Parathyroid adenoma (tissue), 2 donors: ENCODE data around the gene PCED1B.

Source experiments
- H2AFZ ChIP-seq: fragments of 300-600 bp; sonication (generic); one replicate; pipeline ENCODE4 v1.7.0; 2017; ENCODE audit warnings: antibody characterized with exemption, mild to moderate bottlenecking
- H3K27ac ChIP-seq: fragments of 300-600 bp; sonication (generic); one replicate; pipeline ENCODE4 v1.7.0; 2017
- H3K27me3 ChIP-seq: fragments of 300-600 bp; sonication (generic); one replicate; pipeline ENCODE4 v1.7.0; 2017; ENCODE audit warnings: low read length; ENCODE audit not compliant: control insufficient read depth, insufficient read depth
- H3K36me3 ChIP-seq: fragments of 300-600 bp; sonication (generic); one replicate; pipeline ENCODE4 v1.7.0; 2017; ENCODE audit warnings: low read length; ENCODE audit not compliant: control insufficient read depth, insufficient read depth
- H3K4me1 ChIP-seq: fragments of 300-600 bp; sonication (generic); one replicate; pipeline ENCODE4 v1.7.0; 2017; ENCODE audit warnings: control low read depth
- H3K4me2 ChIP-seq: fragments of 300-600 bp; sonication (generic); one replicate; pipeline ENCODE4 v1.7.0; 2017; ENCODE audit warnings: low read length
- H3K4me3 ChIP-seq: fragments of 300-600 bp; sonication (generic); one replicate; pipeline ENCODE4 v1.7.0; 2017; ENCODE audit warnings: low read depth, low read length
- H3K79me2 ChIP-seq: fragments of 300-600 bp; sonication (generic); one replicate; pipeline ENCODE4 v1.7.0; 2017; ENCODE audit warnings: control low read depth
- H3K9ac ChIP-seq: fragments of 300-600 bp; sonication (generic); one replicate; pipeline ENCODE4 v1.7.0; 2017; ENCODE audit warnings: mild to moderate bottlenecking
- H3K9me3 ChIP-seq: fragments of 300-600 bp; sonication (generic); one replicate; pipeline ENCODE4 v1.7.0; 2017; ENCODE audit warnings: low read length; ENCODE audit not compliant: control insufficient read depth
- TF ChIP-seq, protein P1 (sequence below): fragments of 300-600 bp; sonication (generic); IDR thresholded peaks from one replicate; pipeline ENCODE4 v1.7.0; 2017; ENCODE audit warnings: antibody characterized with exemption, mild to moderate bottlenecking
- donor health status: primary hyperparathyroidism.

PCED1B gene

DNA sequence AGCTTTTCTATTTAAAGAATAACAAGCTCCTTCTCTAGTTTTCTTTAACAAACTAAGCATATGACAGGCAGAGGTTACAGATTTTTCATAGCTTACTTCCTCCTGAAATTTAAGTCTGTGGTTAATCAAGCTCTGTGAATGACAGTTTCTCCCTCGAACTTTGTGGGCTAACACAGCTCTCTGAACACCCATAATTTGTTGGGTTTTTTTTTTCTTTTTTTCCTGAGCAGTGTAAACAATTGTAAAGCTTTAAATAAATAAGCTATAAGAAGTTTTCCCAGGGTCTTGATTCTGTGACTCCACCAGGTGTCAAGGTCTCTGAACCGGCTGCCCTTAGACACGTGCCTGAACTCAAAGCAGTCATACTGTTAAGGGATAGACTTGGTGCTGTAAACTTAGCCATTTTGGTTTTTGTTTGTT is 128.4 kb downstream of the PCED1B start:
- H2AFZ ChIP-seq = no peak overlapping the region
- no peak overlapping the region for H3K9ac ChIP-seq
- no peaks in the 10 kb centered on the region for H3K27me3 ChIP-seq
- H3K79me2 ChIP-seq = no peaks in the 10 kb centered on the region
- TF ChIP-seq, protein P1, sequence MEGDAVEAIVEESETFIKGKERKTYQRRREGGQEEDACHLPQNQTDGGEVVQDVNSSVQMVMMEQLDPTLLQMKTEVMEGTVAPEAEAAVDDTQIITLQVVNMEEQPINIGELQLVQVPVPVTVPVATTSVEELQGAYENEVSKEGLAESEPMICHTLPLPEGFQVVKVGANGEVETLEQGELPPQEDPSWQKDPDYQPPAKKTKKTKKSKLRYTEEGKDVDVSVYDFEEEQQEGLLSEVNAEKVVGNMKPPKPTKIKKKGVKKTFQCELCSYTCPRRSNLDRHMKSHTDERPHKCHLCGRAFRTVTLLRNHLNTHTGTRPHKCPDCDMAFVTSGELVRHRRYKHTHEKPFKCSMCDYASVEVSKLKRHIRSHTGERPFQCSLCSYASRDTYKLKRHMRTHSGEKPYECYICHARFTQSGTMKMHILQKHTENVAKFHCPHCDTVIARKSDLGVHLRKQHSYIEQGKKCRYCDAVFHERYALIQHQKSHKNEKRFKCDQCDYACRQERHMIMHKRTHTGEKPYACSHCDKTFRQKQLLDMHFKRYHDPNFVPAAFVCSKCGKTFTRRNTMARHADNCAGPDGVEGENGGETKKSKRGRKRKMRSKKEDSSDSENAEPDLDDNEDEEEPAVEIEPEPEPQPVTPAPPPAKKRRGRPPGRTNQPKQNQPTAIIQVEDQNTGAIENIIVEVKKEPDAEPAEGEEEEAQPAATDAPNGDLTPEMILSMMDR = no peak
- no peak overlapping the region for H3K4me3 ChIP-seq
- no peak overlapping the region for H3K27ac ChIP-seq
- H3K4me1 ChIP-seq = no peaks in the 10 kb centered on the region
- no peak overlapping the region for H3K4me2 ChIP-seq
- no peaks in the 10 kb centered on the region for H3K9me3 ChIP-seq
- no peaks in the 10 kb centered on the region for H3K36me3 ChIP-seq

DNA sequence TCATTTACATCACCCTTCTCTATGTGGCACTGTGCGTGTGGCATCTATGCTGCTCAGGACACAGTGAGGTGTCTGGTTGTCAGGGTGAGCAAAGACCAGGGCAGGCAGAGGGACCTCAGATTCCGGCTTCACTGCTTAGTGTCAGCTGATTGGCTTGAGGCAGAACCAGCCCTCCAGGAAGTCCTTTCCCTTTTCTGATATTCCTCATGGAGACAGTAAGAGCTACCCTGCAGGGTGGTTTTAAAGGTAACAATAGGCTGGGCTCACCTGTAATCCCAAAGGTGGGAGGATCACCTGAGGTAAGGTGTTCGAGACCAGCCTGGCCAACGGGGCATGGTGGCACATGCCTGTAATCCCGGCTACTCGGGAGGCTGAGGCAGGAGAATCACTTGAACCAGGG is 129.6 kb downstream of the PCED1B start:
- Histone ChIP-seq H3K9me3 (no peaks in the 10 kb centered on the region), H3K9ac (no peak overlapping the region), H3K79me2 (no peaks in the 10 kb centered on the region), H2AFZ (no peak overlapping the region), H3K4me3 (no peak overlapping the region), H3K27me3 (no peaks in the 10 kb centered on the region), H3K36me3 (no peaks in the 10 kb centered on the region), H3K4me1 (no peaks in the 10 kb centered on the region), H3K4me2 (no peak overlapping the region), H3K27ac (no peak overlapping the region)
- TF ChIP-seq, protein P1 = no peak

DNA sequence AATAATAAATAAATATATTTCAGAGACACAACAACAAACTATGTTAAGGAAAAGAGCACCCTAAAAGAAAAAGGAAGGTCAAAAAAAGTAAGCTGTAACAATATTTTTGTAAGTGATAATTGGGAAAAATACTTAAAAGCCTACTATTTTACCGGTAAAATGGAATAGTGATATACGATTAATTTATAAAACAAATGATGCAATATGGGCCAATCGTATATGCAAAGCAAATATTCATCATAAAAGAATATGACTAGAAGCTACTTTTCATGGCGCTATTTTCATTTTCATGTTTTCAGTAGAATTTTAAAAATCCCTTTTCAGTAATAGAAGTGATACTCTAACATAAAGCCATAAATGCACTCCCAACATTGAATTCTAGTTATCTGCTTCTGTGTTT is 131.4 kb downstream of the PCED1B start:
- Histone ChIP-seq H3K4me2 (no peak overlapping the region), H3K36me3 (no peaks in the 10 kb centered on the region), H2AFZ (no peak overlapping the region), H3K4me1 (no peaks in the 10 kb centered on the region), H3K4me3 (no peak overlapping the region), H3K9me3 (no peaks in the 10 kb centered on the region), H3K27ac (no peak overlapping the region), H3K27me3 (no peaks in the 10 kb centered on the region), H3K79me2 (no peaks in the 10 kb centered on the region), H3K9ac (no peak overlapping the region)
- TF ChIP-seq, protein P1 = no peak

DNA sequence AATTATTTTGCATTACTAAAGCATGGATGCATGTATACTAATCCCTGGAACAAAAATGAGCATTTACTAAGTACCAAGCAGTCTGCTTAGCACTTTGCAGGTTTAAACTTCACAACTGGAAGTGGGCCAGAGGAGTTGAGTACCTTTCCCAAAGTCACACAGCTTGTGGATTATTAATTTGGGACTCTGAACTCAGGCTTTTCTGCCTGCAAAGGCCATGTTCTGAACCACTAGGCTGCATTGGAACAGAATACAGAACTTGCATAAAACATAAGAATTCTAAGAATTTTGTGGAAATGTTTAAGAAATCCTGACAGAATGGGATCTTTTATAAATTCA is 133.2 kb downstream of the PCED1B start:
- Histone ChIP-seq H3K4me2 (no peak overlapping the region), H3K9me3 (no peaks in the 10 kb centered on the region), H3K36me3 (no peaks in the 10 kb centered on the region), H3K27ac (no peak overlapping the region), H2AFZ (no peak overlapping the region), H3K9ac (no peak overlapping the region), H3K4me3 (no peak overlapping the region), H3K79me2 (no peaks in the 10 kb centered on the region), H3K27me3 (no peaks in the 10 kb centered on the region), H3K4me1 (no peaks in the 10 kb centered on the region)
- TF ChIP-seq, protein P1 = no peak

DNA sequence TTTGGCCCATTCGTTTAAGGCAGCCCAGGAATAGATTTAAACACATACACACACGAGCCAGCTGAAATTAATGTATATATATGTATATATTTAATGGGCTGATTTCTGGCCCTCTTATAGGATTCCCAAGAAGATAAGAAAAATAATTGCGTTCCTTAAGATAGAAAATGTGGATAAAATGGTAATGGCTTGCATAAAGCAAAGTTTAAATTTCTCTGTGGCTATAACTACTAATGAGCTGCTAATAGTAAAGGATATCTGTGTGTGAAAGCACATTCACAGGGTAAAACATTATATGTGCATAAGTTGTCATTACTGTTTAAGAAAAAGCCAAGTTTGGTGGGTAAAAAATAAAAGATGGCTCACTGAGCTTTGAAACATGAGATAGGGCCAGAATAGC is 134.0 kb downstream of the PCED1B start:
- H3K4me2 ChIP-seq = no peak overlapping the region
- H3K27me3 ChIP-seq = no peaks in the 10 kb centered on the region
- no peak overlapping the region for H3K4me3 ChIP-seq
- H3K36me3 ChIP-seq = no peaks in the 10 kb centered on the region
- TF ChIP-seq, protein P1 = no peak
- H3K9ac ChIP-seq = no peak overlapping the region
- no peaks in the 10 kb centered on the region for H3K4me1 ChIP-seq
- no peaks in the 10 kb centered on the region for H3K79me2 ChIP-seq
- H3K27ac ChIP-seq = no peak overlapping the region
- H2AFZ ChIP-seq = no peak overlapping the region
- H3K9me3 ChIP-seq = no peaks in the 10 kb centered on the region
